Ishikawa (cell line): ENCODE data around the gene MAT2B.

Source experiments
- CEBPB ChIP-seq: IDR thresholded peaks from 2 replicates; pipeline ENCODE4 v1.6.1; 2012
- EP300 ChIP-seq: IDR thresholded peaks from 2 replicates; pipeline ENCODE4 v1.6.1; 2012; ENCODE audit warnings: borderline replicate concordance
- FOXM1 ChIP-seq: IDR thresholded peaks from 2 replicates; pipeline ENCODE4 v1.6.1; 2012; ENCODE audit warnings: low read depth, borderline replicate concordance
- RAD21 ChIP-seq: IDR thresholded peaks from 2 replicates; pipeline ENCODE4 v1.6.1; 2012; ENCODE audit warnings: low read depth
- TAF1 ChIP-seq: IDR thresholded peaks from 2 replicates; pipeline ENCODE4 v1.6.1; 2012; ENCODE audit warnings: low read depth, mild to moderate bottlenecking

DNA sequence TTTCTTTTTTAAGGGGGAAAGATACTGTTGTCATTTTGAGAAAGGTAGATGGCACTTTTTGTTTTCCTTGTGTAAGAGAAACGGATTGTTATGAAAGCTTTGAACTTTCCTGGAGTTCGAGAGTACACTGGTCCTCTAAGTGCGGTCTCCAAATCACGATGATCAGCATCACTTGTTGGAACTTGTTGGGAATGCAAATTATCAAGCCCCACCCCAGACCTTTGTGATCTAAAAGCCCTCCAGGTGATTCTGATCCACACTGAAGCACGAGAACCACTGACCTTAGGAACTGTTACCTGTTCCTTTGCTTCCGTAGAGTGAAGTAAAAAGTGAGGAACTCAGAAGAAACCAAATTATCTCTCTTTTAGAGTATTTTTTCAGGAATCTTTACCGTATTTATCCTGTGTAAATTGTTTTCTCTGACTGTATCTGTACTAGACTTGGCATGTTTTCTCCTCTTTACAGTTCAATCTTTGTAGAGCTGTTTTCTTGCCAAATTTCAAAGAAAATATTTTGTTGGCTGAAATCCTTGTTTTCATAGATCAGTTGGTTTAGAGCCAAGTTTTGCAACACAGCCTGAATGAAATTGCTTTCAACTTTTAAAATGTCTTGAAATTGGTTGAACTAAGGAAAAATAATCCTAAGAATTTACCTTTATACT, 4.0 kb downstream of the MAT2B start:
- no peak for TF ChIP-seq EP300
- no peak for TF ChIP-seq FOXM1
- TF ChIP-seq CEBPB: no peak
- no peak for TF ChIP-seq RAD21
- no peak for TF ChIP-seq TAF1
